Keratinocyte (primary cell): ENCODE data around the gene GIMAP4. TPM values are rescaled to one million over a fixed set of nuclear protein-coding genes. Genes with fewer than 3 reads are reported as not detected.
"Not testable (repeated sequence)": the region's sequence is repeated elsewhere in the genome, so short reads cannot be mapped to it uniquely, and the experiment has no call there.

Experiments used
- DNase-seq: peaks from one replicate; pipeline ENCODE4 v3.0.0-alpha.2; 2011; ENCODE audit warnings: low read depth, missing footprints, low spot score
- FAIRE-seq: peaks from 2 replicates; lab custom pipeline; 2011; peaks lifted over from hg19 to GRCh38; lab: Jason Lieb, UNC
- H2AFZ ChIP-seq: 2 replicates; pipeline ENCODE4 v1.6.0; 2012; ENCODE audit warnings: low read length, control low read depth, inconsistent platforms; ENCODE audit not compliant: control insufficient read depth
- H3K27ac ChIP-seq: 2 replicates; pipeline ENCODE4 v1.5.1; 2011; ENCODE audit warnings: low read length; ENCODE audit not compliant: control insufficient read depth, insufficient read depth
- H3K27me3 ChIP-seq: 3 replicates; pipeline ENCODE4 v1.6.0; 2011; ENCODE audit warnings: low read length; ENCODE audit not compliant: control insufficient read depth, insufficient read depth; ENCODE audit errors: extremely low read depth
- H3K36me3 ChIP-seq, 2 experiments: 2 replicates in 1 of 2; 3 replicates in 1 of 2; pipeline ENCODE4 v1.5.1; 2011; ENCODE audit warnings: low read length in 2 of 2, mild to moderate bottlenecking in 1 of 2; ENCODE audit not compliant: control insufficient read depth in 2 of 2, insufficient read depth in 2 of 2; ENCODE audit errors: extremely low read depth in 1 of 2
- H3K4me1 ChIP-seq: 3 replicates; pipeline ENCODE4 v1.5.1; 2011; ENCODE audit warnings: low read length; ENCODE audit not compliant: control insufficient read depth, insufficient read depth; ENCODE audit errors: extremely low read depth
- H3K4me2 ChIP-seq: 3 replicates; pipeline ENCODE4 v1.6.0; 2011; ENCODE audit warnings: low read depth, low read length; ENCODE audit not compliant: control insufficient read depth, insufficient read depth; ENCODE audit errors: extremely low read depth
- H3K4me3 ChIP-seq, 3 experiments: fragments of 200-600 bp in 1 of 3; sonication (generic) in 1 of 3; 2 replicates in 2 of 3; 3 replicates in 1 of 3; pipeline ENCODE4 v1.5.1; 2011 to 2016; ENCODE audit warnings: low read length in 3 of 3, mild to moderate bottlenecking in 3 of 3, control low read depth in 2 of 3, inconsistent platforms in 1 of 3, low read depth in 1 of 3, mixed read lengths in 1 of 3, mixed run types in 1 of 3, moderate library complexity in 1 of 3; ENCODE audit not compliant: control insufficient read depth in 2 of 3, insufficient read depth in 2 of 3; ENCODE audit errors: extremely low read depth in 1 of 3
- H3K79me2 ChIP-seq: 2 replicates; pipeline ENCODE4 v1.6.0; 2012; ENCODE audit warnings: low read length; ENCODE audit not compliant: control insufficient read depth, insufficient read depth
- H3K9ac ChIP-seq: 3 replicates; pipeline ENCODE4 v1.6.0; 2011; ENCODE audit warnings: low read length; ENCODE audit not compliant: control insufficient read depth, insufficient read depth; ENCODE audit errors: extremely low read depth
- H3K9me1 ChIP-seq: 3 replicates; pipeline ENCODE4 v1.6.0; 2011; ENCODE audit warnings: low read length; ENCODE audit not compliant: control insufficient read depth, insufficient read depth; ENCODE audit errors: extremely low read depth
- H3K9me3 ChIP-seq: 2 replicates; pipeline ENCODE4 v1.5.1; 2012; ENCODE audit warnings: low read depth, low read length; ENCODE audit not compliant: control insufficient read depth
- H4K20me1 ChIP-seq: 3 replicates; pipeline ENCODE4 v1.6.0; 2011; ENCODE audit warnings: low read length; ENCODE audit not compliant: control insufficient read depth, insufficient read depth; ENCODE audit errors: extremely low read depth
- CTCF ChIP-seq, 3 experiments: IDR thresholded peaks in 1 of 3; conservative IDR thresholded peaks in 1 of 3; optimal IDR thresholded peaks in 1 of 3; 2 replicates in 2 of 3; 3 replicates in 1 of 3; pipeline versions ENCODE3 to v1.5.1; 2011; ENCODE audit warnings: low read length in 3 of 3, mild to moderate bottlenecking in 3 of 3, moderate library complexity in 2 of 3, control low read depth in 1 of 3, inconsistent platforms in 1 of 3; ENCODE audit not compliant: insufficient read depth in 2 of 3; ENCODE audit errors: extremely low read depth in 1 of 3
- EZH2 ChIP-seq: IDR thresholded peaks from one replicate; pipeline ENCODE4 v1.6.1; 2012; ENCODE audit warnings: inconsistent platforms, mild to moderate bottlenecking, low read length, moderate library complexity
- dilution Hi-C: fragments of 300-500 bp; cut with MboI; formaldehyde crosslinking; loops from one replicate; pipeline ENCODE4 v1.7.0; 2020; ENCODE audit warnings: low sequenced_read_pairs; ENCODE audit not compliant: extremely low pct_ligation_motif_present
- polyA plus RNA-seq, 5 experiments: library from polyadenylated mRNA; depleted of rRNA in 3 of 5; stranded (reverse) in 3 of 5; stranded (forward) in 1 of 5; unstranded in 1 of 5; fragments of >200 nt; gene quantifications; 1 replicate in 1 of 5; 2 replicates in 3 of 5; 3 replicates in 1 of 5; pipeline versions ENCODE4 v1.2.1 to v1.2.3, GENCODE V29; 2011 to 2012; ENCODE audit warnings: missing spikeins in 2 of 5, low read depth in 1 of 5, low replicate concordance in 1 of 5

Gene GIMAP4
- polyA plus RNA-seq, 1 donor (not counting 4 experiments of a cell fraction or from before 2014, with no cell fraction given) = not detected

GRCh38 chr7:150520145-150520544 is 47.0 kb upstream of the GIMAP4 start:
- DNase-seq (no peak), FAIRE-seq (no peak)
- no peak overlapping the region for H3K4me2 ChIP-seq
- H3K4me1 ChIP-seq = no peaks in the 10 kb centered on the region
- H3K9me3 ChIP-seq = no peaks in the 10 kb centered on the region
- no peak overlapping the region for H2AFZ ChIP-seq
- no peak overlapping the region for H3K9ac ChIP-seq
- no peaks in the 10 kb centered on the region for H3K79me2 ChIP-seq
- no peaks in the 10 kb centered on the region for H3K27me3 ChIP-seq
- no peak for TF ChIP-seq EZH2
- TF ChIP-seq CTCF (optimal IDR thresholded peaks at IDR 0.05 in 1 of 3, IDR thresholded peaks at IDR 0.05 in 1 of 3, conservative IDR thresholded peaks at IDR 0.05 in 1 of 3; ENCODE audit: extremely low read depth in 1 of 3, insufficient read depth in 2 of 3, low read length in 3 of 3) = no peak
- no peaks in the 10 kb centered on the region for H4K20me1 ChIP-seq
- dilution Hi-C loops = no loop called here
- no peaks in the 10 kb centered on the region for H3K9me1 ChIP-seq
- no peak overlapping the region for H3K27ac ChIP-seq
- H3K4me3 ChIP-seq = no peak overlapping the region
- H3K36me3 ChIP-seq = no peaks in the 10 kb centered on the region

- DNase-seq, H3K9me1 ChIP-seq, H3K27me3 ChIP-seq, H3K36me3 ChIP-seq, H3K4me1 ChIP-seq, dilution Hi-C loops, H3K4me2 ChIP-seq, H2AFZ ChIP-seq, H3K79me2 ChIP-seq, H3K9me3 ChIP-seq, H3K27ac ChIP-seq, H4K20me1 ChIP-seq, H3K9ac ChIP-seq, FAIRE-seq, H3K4me3 ChIP-seq: not testable (repeated sequence)
Observed at GRCh38 chr7:150522931-150523330, 44.3 kb upstream of the GIMAP4 start.

GRCh38 chr7:150524018-150524417 is 43.2 kb upstream of the GIMAP4 start:
- DNase-seq (no peak), FAIRE-seq (no peak)
- no peaks in the 10 kb centered on the region for H3K36me3 ChIP-seq
- no peaks in the 10 kb centered on the region for H3K27me3 ChIP-seq
- no peak overlapping the region for H3K27ac ChIP-seq
- no peak for TF ChIP-seq CTCF (optimal IDR thresholded peaks at IDR 0.05 in 1 of 3, IDR thresholded peaks at IDR 0.05 in 1 of 3, conservative IDR thresholded peaks at IDR 0.05 in 1 of 3; ENCODE audit: extremely low read depth in 1 of 3, insufficient read depth in 2 of 3, low read length in 3 of 3)
- no peak for TF ChIP-seq EZH2
- H2AFZ ChIP-seq = no peak overlapping the region
- H4K20me1 ChIP-seq = no peaks in the 10 kb centered on the region
- H3K4me2 ChIP-seq = no peak overlapping the region
- H3K9me3 ChIP-seq = no peaks in the 10 kb centered on the region
- dilution Hi-C loops = no loop called here
- no peak overlapping the region for H3K9ac ChIP-seq
- H3K4me3 ChIP-seq = no peak overlapping the region
- no peaks in the 10 kb centered on the region for H3K9me1 ChIP-seq
- H3K4me1 ChIP-seq = no peaks in the 10 kb centered on the region
- no peaks in the 10 kb centered on the region for H3K79me2 ChIP-seq
